Endothelial cell of umbilical vein (primary cell): ENCODE measurements around the gene CDK10.
A peak's percentile ranks its signal among the peaks of the same experiment; 100 is the strongest.

Experiments used
- EZH2 ChIP-seq: IDR thresholded peaks from 2 replicates; pipeline ENCODE4 v1.6.1; 2012; ENCODE audit warnings: borderline replicate concordance, low read depth, mild to moderate bottlenecking, moderate library complexity, low read length, inconsistent platforms; ENCODE audit not compliant: severe bottlenecking
- FOS ChIP-seq: IDR thresholded peaks from 2 replicates; pipeline ENCODE4 v1.6.1; 2011; ENCODE audit warnings: mild to moderate bottlenecking, low read length, moderate library complexity, borderline replicate concordance; ENCODE audit not compliant: insufficient read depth
- GATA2 ChIP-seq: IDR thresholded peaks from 2 replicates; pipeline ENCODE4 v1.7.0; 2011; ENCODE audit warnings: low read depth, mild to moderate bottlenecking, moderate library complexity, mixed read lengths, low read length; ENCODE audit not compliant: insufficient read length, insufficient read depth
- JUN ChIP-seq: IDR thresholded peaks from 2 replicates; pipeline ENCODE4 v1.6.1; 2011; ENCODE audit warnings: borderline replicate concordance, low read depth; ENCODE audit not compliant: insufficient read length, insufficient read depth
- MYC ChIP-seq: IDR thresholded peaks from one replicate; pipeline ENCODE4 v1.6.1; 2011; ENCODE audit warnings: mild to moderate bottlenecking, low read depth, low read length
- POLR2A ChIP-seq: IDR thresholded peaks from 2 replicates; pipeline ENCODE4 v1.6.1; 2012; ENCODE audit warnings: low read depth, mild to moderate bottlenecking, control low read depth, low read length
- POLR2AphosphoS5 ChIP-seq: IDR thresholded peaks from 2 replicates; pipeline ENCODE4 v1.6.1; 2012; ENCODE audit warnings: low read depth, mild to moderate bottlenecking, control low read depth, low read length, moderate library complexity; ENCODE audit not compliant: insufficient read depth
- TF ChIP-seq, protein P1 (sequence below), 2 donors: IDR thresholded peaks; 1 replicate in 1 of 2; 2 replicates in 1 of 2; pipeline ENCODE4 v1.5.1; 2011; ENCODE audit warnings: low read length in 2 of 2, mild to moderate bottlenecking in 2 of 2, moderate library complexity in 2 of 2, control low read depth in 1 of 2, inconsistent platforms in 1 of 2, low read depth in 1 of 2; ENCODE audit not compliant: insufficient read depth in 1 of 2; ENCODE audit errors: extremely low read depth in 1 of 2
- TF ChIP-seq, protein P2 (sequence below): IDR thresholded peaks from 2 replicates; pipeline ENCODE4 v1.6.1; 2011; ENCODE audit not compliant: insufficient read depth, insufficient read length

DNA sequence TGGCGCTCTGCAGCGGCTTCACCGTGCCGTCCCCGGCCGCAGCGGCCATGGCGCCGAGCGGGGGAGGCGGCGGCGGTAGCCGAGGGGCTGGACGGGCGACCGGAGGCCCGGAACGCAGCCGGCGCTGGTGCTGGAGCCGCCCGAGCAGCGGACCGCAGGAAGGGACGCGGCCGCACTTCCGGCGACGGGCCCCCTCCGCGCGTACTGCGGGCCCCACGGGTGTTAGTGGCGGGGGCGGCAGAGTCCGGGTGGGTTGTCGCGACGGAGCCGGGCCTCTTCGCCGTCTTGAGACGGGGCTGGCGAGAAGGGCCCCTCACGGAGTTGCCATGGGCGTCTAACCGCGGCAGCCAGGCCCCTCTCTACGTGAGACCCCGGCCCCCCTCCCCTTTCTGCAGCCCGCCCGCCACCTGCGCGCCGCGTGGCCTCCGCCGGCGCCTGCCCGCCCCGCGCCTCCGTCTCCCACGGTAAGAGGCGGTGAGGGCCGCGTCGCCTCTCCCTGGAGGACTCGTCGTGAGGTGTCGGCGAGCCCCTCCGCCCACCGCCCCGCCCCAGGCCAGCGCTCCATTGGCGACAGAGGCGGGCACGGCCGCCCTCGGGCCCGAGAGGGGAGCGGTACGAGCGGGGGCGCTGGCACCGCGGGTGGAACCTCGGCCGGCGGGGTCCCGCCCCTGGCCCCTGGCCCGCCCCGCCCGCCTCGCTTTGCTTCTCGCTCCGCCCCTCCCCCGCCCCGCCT lies 34.5 kb downstream of the CDK10 start, which contains the start of the genes VPS9D1 and ZNF276:
- TF ChIP-seq JUN (no peak), POLR2AphosphoS5 (peak; percentile 81), FOS (no peak), EZH2 (no peak), POLR2A (peak; percentile 80), MYC (no peak), GATA2 (no peak)
- TF ChIP-seq, protein P1, sequence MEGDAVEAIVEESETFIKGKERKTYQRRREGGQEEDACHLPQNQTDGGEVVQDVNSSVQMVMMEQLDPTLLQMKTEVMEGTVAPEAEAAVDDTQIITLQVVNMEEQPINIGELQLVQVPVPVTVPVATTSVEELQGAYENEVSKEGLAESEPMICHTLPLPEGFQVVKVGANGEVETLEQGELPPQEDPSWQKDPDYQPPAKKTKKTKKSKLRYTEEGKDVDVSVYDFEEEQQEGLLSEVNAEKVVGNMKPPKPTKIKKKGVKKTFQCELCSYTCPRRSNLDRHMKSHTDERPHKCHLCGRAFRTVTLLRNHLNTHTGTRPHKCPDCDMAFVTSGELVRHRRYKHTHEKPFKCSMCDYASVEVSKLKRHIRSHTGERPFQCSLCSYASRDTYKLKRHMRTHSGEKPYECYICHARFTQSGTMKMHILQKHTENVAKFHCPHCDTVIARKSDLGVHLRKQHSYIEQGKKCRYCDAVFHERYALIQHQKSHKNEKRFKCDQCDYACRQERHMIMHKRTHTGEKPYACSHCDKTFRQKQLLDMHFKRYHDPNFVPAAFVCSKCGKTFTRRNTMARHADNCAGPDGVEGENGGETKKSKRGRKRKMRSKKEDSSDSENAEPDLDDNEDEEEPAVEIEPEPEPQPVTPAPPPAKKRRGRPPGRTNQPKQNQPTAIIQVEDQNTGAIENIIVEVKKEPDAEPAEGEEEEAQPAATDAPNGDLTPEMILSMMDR (IDR thresholded peaks at IDR 0.05; ENCODE audit: extremely low read depth in 1 of 2, insufficient read depth in 1 of 2, low read depth in 1 of 2, low read length in 2 of 2): no peak
- TF ChIP-seq, protein P2, sequence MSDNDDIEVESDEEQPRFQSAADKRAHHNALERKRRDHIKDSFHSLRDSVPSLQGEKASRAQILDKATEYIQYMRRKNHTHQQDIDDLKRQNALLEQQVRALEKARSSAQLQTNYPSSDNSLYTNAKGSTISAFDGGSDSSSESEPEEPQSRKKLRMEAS: no peak
